ENCODE data around the gene MLST8.

The MLST8 gene

GRCh38 chr16:2163211-2163881 lies 41.9 kb upstream of the MLST8 start:
- no peaks in the 10 kb centered on the region for H3K9me3 ChIP-seq (ENCODE audit: insufficient read depth, low read depth, low read length)
- no peak overlapping the region for H3K27ac ChIP-seq (ENCODE audit: low read length)
- no peak overlapping the region for H3K4me3 ChIP-seq (ENCODE audit: low read length)
- no peaks in the 10 kb centered on the region for H3K4me1 ChIP-seq (ENCODE audit: insufficient read depth, low read length)
- no peaks in the 10 kb centered on the region for H3K27me3 ChIP-seq (ENCODE audit: insufficient read depth, low read length)
- H3K36me3 ChIP-seq (ENCODE audit: insufficient read depth, low read depth, low read length): peaks cover 23% of the 10 kb centered on the region
- H3K9ac ChIP-seq (ENCODE audit: low read depth, low read length): no peak overlapping the region

- no peak overlapping the region for H3K27ac ChIP-seq (ENCODE audit: low read length)
- H3K4me3 ChIP-seq (ENCODE audit: low read length): no peak overlapping the region
- no peaks in the 10 kb centered on the region for H3K4me1 ChIP-seq (ENCODE audit: insufficient read depth, low read length)
- peaks cover 24% of the 10 kb centered on the region for H3K36me3 ChIP-seq (ENCODE audit: insufficient read depth, low read depth, low read length)
- no peaks in the 10 kb centered on the region for H3K27me3 ChIP-seq (ENCODE audit: insufficient read depth, low read length)
- H3K9ac ChIP-seq (ENCODE audit: low read depth, low read length): no peak overlapping the region
- H3K9me3 ChIP-seq (ENCODE audit: insufficient read depth, low read depth, low read length): no peaks in the 10 kb centered on the region
Measured at GRCh38 chr16:2165861-2166260, 39.4 kb upstream of the MLST8 start.

DNA sequence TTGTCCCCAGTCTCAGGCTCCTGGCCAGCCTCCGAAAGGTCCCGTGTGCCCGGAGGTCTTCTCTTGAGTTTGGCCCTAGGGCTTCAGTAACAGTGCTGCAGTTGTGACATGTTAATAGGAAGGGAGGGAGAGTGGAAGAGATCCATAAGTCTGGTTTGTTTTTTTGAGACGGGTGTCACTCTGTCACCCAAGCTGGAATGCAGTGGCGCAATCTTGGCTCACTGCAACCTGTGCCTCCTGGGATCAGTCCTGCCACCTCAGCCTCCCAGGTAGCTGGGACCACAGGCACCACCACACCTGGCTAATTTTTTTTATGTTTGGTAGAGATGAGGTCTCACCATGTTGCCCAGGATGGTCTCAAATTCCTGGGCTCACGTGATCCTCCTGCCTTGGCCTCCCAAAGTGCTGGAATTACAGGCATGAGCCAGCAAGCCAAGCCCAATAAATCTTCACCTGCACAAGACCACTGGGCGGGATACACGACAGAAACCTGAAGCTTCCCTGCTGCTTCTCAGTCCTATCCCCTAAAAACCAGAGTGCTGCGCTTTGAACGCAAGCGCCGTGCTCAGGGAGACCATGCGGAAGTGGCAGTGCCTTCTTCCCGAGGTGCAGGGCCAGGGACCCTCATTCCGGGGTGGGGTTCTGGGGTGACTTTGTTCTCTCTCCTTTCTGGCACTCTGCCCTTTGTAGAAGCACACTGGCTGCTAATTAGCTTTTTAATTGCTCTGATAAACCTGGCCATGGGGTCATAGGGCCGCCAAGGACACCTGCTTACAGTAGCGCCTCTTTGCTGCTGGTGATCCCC lies 38.8 kb upstream of the MLST8 start:
- Histone ChIP-seq H3K27ac (ENCODE audit: low read length) (no peak overlapping the region), H3K4me1 (ENCODE audit: insufficient read depth, low read length) (no peaks in the 10 kb centered on the region), H3K9ac (ENCODE audit: low read depth, low read length) (no peak overlapping the region), H3K4me3 (ENCODE audit: low read length) (no peak overlapping the region), H3K9me3 (ENCODE audit: insufficient read depth, low read depth, low read length) (no peaks in the 10 kb centered on the region), H3K27me3 (ENCODE audit: insufficient read depth, low read length) (no peaks in the 10 kb centered on the region), H3K36me3 (ENCODE audit: insufficient read depth, low read depth, low read length) (peaks cover 25% of the 10 kb centered on the region)

DNA sequence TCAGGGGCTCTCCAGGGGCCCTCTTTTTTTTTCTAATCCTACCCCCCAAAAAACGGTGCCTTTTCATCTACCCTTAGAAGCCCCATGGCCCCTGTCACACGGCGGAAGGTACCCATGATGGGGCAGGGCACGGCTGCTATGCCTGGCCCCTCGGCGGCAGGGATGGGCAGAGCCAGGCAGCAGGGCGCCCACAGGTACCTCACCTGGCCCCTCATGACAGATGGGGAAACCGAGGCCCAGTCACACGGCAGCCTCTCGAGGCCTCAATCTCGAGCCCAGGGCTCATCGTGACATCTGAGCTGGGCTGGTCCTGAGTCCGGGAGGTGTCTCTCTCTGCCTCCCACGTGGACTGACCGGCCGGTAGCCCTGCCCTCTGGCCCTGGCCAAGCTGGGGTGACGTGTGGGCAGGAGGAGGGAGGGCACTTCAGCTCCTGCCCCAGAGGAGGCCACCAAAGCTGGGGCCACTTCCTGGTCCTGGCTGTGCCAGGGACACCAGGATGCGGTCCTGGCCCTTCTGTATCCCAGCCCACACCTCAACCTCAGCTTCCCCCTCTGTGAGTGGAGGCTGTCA lies 38.1 kb upstream of the MLST8 start:
- no peaks in the 10 kb centered on the region for H3K27me3 ChIP-seq (ENCODE audit: insufficient read depth, low read length)
- H3K27ac ChIP-seq (ENCODE audit: low read length): no peak overlapping the region
- peaks cover 32% of the 10 kb centered on the region for H3K36me3 ChIP-seq (ENCODE audit: insufficient read depth, low read depth, low read length)
- H3K9me3 ChIP-seq (ENCODE audit: insufficient read depth, low read depth, low read length): no peaks in the 10 kb centered on the region
- H3K9ac ChIP-seq (ENCODE audit: low read depth, low read length): no peak overlapping the region
- H3K4me1 ChIP-seq (ENCODE audit: insufficient read depth, low read length): no peaks in the 10 kb centered on the region
- no peak overlapping the region for H3K4me3 ChIP-seq (ENCODE audit: low read length)

DNA sequence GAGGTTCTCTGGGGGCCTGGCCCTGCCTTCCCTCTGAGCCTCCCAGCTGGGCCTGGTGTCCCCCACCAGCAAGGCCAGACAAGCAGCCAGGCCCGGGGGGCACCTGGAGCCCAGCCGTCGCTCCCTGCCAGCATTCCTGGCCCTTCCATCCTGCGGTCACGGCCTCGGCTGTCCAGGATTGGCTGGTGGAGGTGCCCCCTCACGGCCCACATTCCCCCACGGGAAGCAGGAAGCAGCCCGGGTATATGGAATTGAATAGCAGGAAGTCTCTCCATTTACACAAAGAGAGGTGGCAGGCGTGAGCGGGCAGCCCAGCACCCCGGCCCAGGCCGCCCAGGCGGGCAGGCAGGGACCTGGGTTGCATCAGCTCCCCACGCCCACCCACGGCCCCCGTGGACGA lies 35.2 kb upstream of the MLST8 start:
- H3K36me3 ChIP-seq (ENCODE audit: insufficient read depth, low read depth, low read length): peaks cover 54% of the 10 kb centered on the region
- H3K4me1 ChIP-seq (ENCODE audit: insufficient read depth, low read length): no peaks in the 10 kb centered on the region
- H3K9me3 ChIP-seq (ENCODE audit: insufficient read depth, low read depth, low read length): no peaks in the 10 kb centered on the region
- no peak overlapping the region for H3K4me3 ChIP-seq (ENCODE audit: low read length)
- H3K9ac ChIP-seq (ENCODE audit: low read depth, low read length): no peak overlapping the region
- no peak overlapping the region for H3K27ac ChIP-seq (ENCODE audit: low read length)
- no peaks in the 10 kb centered on the region for H3K27me3 ChIP-seq (ENCODE audit: insufficient read depth, low read length)

DNA sequence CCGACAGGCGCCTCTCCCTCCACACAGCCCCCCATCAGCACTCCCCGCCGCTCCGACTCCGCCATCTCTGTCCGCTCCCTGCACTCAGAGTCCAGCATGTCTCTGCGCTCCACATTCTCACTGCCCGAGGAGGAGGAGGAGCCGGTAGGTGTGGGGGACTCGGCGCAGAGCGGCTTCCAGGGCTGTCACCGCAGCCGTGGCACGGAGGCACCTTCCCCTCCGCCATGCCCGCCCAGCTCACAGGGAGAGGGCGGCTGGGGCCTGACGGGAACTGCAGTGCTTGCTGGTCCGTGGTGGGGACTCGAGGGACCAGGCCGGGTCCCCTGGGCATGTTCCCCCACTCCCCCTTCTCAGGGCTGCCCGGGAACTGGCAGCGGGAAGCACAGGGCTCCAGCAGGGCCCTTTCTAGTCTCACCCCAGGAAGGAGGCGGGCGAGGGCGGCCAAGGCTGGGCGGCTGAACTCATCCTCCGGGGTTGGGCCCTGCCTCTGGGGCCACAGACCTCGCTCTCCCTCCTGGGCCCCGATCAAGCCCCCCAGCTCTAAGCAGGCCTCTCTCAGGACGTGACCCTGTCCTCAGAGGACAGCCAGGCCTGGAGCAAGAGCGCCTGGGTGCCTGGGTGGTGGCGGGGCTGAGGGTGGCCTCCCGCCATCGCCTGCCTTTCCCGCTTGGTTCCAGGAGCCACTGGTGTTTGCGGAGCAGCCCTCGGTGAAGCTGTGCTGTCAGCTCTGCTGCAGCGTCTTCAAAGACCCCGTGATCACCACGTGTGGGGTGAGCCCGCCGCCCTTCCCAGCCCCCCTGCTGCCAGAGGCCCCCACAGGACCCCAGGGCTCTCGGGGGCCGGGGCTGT lies 34.4 kb upstream of the MLST8 start:
- Histone ChIP-seq H3K27ac (ENCODE audit: low read length) (no peak overlapping the region), H3K27me3 (ENCODE audit: insufficient read depth, low read length) (no peaks in the 10 kb centered on the region), H3K9ac (ENCODE audit: low read depth, low read length) (no peak overlapping the region), H3K4me3 (ENCODE audit: low read length) (no peak overlapping the region), H3K9me3 (ENCODE audit: insufficient read depth, low read depth, low read length) (no peaks in the 10 kb centered on the region), H3K4me1 (ENCODE audit: insufficient read depth, low read length) (no peaks in the 10 kb centered on the region), H3K36me3 (ENCODE audit: insufficient read depth, low read depth, low read length) (peaks cover 58% of the 10 kb centered on the region)

GRCh38 chr16:2171601-2172178 lies 33.6 kb upstream of the MLST8 start:
- no peak overlapping the region for H3K27ac ChIP-seq (ENCODE audit: low read length)
- H3K27me3 ChIP-seq (ENCODE audit: insufficient read depth, low read length): no peaks in the 10 kb centered on the region
- no peaks in the 10 kb centered on the region for H3K4me1 ChIP-seq (ENCODE audit: insufficient read depth, low read length)
- no peaks in the 10 kb centered on the region for H3K9me3 ChIP-seq (ENCODE audit: insufficient read depth, low read depth, low read length)
- peaks cover 55% of the 10 kb centered on the region for H3K36me3 ChIP-seq (ENCODE audit: insufficient read depth, low read depth, low read length)
- H3K4me3 ChIP-seq (ENCODE audit: low read length): no peak overlapping the region
- H3K9ac ChIP-seq (ENCODE audit: low read depth, low read length): no peak overlapping the region

DNA sequence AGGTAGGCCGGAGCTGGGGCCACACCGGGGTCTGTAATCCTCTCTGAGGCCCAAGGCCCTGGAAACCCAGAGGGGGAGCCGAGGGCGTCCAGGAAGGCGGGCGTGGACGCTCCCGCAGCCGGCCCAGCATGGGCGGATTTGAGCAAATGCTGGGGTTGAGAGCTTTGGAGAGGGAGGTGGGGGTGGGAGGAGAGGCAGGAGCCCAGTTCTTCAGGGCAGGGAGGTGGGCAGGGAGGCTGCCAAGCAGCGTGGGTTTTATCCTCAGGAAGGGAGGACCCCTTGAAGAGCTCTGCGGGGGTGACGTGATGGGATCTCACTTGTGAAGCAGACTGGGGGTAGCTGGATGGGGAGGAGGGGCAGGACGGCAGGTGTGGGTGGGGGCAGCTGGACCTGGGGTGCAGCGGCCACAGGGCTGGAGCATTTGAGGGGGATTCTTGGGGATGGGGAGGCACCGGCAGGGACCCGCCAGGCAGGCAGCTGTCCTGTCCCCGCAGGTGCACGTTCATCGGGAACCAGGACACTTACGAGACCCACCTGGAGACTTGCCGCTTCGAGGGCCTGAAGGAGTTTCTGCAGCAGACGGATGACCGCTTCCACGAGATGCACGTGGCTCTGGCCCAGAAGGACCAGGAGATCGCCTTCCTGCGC lies 32.4 kb upstream of the MLST8 start:
- peaks cover 49% of the 10 kb centered on the region for H3K36me3 ChIP-seq (ENCODE audit: insufficient read depth, low read depth, low read length)

DNA sequence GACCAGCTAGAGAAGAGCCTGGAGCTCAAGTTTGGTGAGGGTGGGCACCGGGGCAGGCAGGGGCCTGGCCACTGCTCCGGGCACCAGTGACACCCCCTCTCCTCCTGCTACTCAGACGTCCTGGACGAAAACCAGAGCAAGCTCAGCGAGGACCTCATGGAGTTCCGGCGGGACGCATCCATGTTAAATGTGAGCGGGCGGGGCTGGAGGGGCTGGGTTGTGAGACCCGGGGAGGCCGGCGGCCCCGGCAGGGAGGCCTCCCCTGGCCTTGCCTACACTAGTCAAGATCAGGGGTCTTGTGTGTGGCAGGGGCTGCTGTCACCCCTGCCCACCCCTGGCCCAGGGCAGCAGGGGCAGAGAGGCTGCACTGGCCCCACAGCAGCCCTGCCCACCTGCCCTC lies 31.9 kb upstream of the MLST8 start:
- H3K36me3 ChIP-seq (ENCODE audit: insufficient read depth, low read depth, low read length): peaks cover 44% of the 10 kb centered on the region
- no peak overlapping the region for H3K27ac ChIP-seq (ENCODE audit: low read length)

More for the DNA sequence above, 32.4 kb upstream of the MLST8 start:
- no peak overlapping the region for H3K4me3 ChIP-seq (ENCODE audit: low read length)
- H3K27me3 ChIP-seq (ENCODE audit: insufficient read depth, low read length): no peaks in the 10 kb centered on the region
- H3K9me3 ChIP-seq (ENCODE audit: insufficient read depth, low read depth, low read length): no peaks in the 10 kb centered on the region
- no peak overlapping the region for H3K9ac ChIP-seq (ENCODE audit: low read depth, low read length)
- no peaks in the 10 kb centered on the region for H3K4me1 ChIP-seq (ENCODE audit: insufficient read depth, low read length)
- no peak overlapping the region for H3K27ac ChIP-seq (ENCODE audit: low read length)

DNA sequence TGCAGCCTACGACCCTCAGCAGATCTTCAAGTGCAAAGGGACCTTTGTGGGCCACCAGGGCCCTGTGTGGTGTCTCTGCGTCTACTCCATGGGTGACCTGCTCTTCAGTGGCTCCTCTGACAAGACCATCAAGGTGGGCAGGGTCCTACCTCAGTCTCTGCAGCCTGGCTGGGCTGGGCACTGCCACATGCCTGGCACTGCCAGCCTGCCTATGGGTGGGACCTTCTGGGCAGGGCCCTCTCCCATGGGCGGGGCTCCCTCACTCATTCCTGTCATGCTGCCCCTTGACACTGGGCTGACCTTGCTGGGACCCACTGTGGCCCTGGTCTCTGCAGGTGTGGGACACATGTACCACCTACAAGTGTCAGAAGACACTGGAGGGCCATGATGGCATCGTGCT lies 31.3 kb upstream of the MLST8 start:
- no peaks in the 10 kb centered on the region for H3K9me3 ChIP-seq (ENCODE audit: insufficient read depth, low read depth, low read length)
- H3K9ac ChIP-seq (ENCODE audit: low read depth, low read length): no peak overlapping the region
- no peaks in the 10 kb centered on the region for H3K4me1 ChIP-seq (ENCODE audit: insufficient read depth, low read length)
- H3K27ac ChIP-seq (ENCODE audit: low read length): no peak overlapping the region
- H3K27me3 ChIP-seq (ENCODE audit: insufficient read depth, low read length): no peaks in the 10 kb centered on the region
- H3K36me3 ChIP-seq (ENCODE audit: insufficient read depth, low read depth, low read length): peaks cover 43% of the 10 kb centered on the region
- no peak overlapping the region for H3K4me3 ChIP-seq (ENCODE audit: low read length)

More for the DNA sequence above, 31.9 kb upstream of the MLST8 start:
- H3K9ac ChIP-seq (ENCODE audit: low read depth, low read length): no peak overlapping the region
- no peaks in the 10 kb centered on the region for H3K9me3 ChIP-seq (ENCODE audit: insufficient read depth, low read depth, low read length)
- no peaks in the 10 kb centered on the region for H3K27me3 ChIP-seq (ENCODE audit: insufficient read depth, low read length)
- H3K4me3 ChIP-seq (ENCODE audit: low read length): no peak overlapping the region
- no peaks in the 10 kb centered on the region for H3K4me1 ChIP-seq (ENCODE audit: insufficient read depth, low read length)
